NCI-H1092 treated with DMSO at 0.1 percent for 48 hours (cell line): ENCODE data around the gene SNRK.

ENCODE experiments used
- DNase-seq: peaks from one replicate; lab custom pipeline; 2025; lab: John Stamatoyannopoulos, UW

Gene SNRK

DNA sequence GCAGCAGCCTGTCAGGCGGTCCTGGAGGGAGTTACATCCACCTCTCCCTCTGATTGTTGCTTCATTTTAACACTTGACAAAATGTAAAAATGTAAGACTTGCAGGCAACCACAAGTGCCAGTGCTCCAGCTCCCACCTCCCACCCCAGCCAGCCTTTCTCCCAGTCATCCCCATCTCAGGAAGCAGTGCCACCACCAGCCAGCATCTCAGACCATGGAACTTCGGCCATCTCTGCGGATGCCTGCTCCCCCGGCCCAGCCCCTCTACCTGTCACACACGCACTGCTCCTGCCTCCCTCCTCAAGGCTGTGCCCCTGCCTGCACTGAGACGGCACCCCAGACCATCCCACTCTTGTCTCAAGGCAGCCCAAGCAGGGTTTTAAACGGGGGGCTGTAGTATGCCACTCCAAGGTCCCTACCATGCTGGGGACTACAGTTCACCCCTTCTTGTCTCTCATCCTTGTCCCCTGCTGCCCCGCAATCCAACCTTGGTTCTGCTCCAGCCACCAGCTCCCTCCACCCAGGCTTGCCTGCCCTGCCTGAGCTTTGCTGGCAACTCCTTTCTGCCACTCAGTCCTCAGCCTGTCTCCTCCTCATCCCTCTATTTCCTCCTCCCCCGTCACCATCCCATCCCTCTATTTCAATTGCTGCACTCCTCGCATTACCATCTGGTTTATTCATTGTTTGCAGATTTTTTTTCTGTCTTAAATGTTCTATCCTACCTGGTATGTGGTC lies 85.8 kb downstream of the SNRK start:
- DNase-seq = no peak

DNA sequence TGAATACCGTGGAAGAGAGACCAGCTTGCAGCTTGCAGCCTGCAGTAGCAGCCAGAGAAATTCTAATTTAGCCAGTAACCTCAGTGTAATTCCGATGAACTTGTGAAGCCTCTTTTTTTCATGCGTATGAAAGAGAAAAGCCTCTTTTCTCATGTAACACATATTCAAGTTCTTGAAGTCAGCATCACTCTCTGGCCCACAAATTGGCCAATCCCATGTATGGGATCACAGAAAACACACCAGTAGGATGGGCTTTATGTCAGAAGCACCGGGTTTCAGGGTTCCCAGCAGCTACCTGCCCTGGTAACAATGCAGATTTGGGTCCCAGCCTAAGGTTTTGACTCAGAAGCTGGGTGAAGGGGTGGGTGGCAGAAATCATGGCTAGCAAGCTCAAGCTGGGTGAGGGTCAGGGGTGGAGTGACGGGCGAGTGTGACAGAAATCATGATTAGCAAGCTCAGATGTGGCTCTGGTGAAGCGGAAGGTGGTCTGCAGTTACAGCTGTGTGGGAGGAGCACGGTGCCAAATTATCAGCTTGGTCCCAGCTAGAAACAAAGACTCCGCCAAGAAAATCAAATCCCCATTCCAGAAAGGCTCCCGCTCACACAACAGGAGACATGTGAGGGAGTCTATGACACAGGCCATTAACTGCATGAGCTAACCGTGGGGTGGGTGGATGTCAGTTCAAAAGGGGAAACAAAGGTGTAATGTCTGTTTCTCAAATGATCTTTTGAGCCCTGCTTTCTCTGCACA lies 86.6 kb downstream of the SNRK start:
- no peak for DNase-seq

- DNase-seq = no peak
Measured at GRCh38 chr3:43373560-43373928, 87.2 kb downstream of the SNRK start.

GRCh38 chr3:43378066-43378935 lies 92.0 kb downstream of the SNRK start:
- DNase-seq = peak; percentile 7

DNA sequence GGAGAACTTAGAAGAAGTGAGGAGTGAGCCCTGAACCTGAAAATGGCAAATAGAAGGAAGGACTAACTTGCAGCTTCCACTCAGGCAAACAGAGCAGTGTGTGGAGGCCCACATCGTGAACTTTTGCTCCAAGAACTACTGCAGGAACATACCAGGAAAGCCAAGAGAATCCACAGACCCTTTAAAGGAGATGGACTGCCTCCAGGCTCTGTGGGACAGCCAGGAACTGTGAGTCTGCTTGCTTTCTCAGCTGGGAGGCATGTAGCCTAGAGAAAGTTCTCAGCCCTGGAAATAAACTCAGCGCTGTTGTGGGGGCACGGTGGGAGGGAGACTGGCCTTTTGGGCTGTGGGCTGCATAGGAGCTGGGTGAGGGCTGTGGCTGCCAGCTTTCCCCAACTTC lies 93.0 kb downstream of the SNRK start:
- no peak for DNase-seq

- no peak for DNase-seq
Measured at GRCh38 chr3:43388175-43388574, 101.8 kb downstream of the SNRK start.

DNA sequence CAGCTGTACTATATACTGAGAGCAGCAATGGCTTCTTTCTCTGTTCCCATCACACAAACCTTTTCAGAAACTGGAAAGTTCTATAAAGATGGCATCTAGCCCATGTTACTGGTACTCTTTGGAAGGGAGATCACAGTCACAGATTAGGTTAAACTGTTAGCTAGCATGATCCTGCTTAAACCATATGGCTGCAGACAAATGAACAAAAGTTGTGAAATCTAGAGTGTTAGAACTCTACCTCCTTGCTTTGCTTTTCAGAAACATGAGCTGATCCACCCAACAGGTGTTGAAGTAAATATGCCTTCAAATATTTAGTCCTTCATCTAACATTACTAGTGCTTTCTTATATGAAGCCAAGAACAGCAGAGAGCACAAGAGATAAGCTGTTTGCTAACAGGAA lies 102.6 kb downstream of the SNRK start:
- DNase-seq = no peak

DNA sequence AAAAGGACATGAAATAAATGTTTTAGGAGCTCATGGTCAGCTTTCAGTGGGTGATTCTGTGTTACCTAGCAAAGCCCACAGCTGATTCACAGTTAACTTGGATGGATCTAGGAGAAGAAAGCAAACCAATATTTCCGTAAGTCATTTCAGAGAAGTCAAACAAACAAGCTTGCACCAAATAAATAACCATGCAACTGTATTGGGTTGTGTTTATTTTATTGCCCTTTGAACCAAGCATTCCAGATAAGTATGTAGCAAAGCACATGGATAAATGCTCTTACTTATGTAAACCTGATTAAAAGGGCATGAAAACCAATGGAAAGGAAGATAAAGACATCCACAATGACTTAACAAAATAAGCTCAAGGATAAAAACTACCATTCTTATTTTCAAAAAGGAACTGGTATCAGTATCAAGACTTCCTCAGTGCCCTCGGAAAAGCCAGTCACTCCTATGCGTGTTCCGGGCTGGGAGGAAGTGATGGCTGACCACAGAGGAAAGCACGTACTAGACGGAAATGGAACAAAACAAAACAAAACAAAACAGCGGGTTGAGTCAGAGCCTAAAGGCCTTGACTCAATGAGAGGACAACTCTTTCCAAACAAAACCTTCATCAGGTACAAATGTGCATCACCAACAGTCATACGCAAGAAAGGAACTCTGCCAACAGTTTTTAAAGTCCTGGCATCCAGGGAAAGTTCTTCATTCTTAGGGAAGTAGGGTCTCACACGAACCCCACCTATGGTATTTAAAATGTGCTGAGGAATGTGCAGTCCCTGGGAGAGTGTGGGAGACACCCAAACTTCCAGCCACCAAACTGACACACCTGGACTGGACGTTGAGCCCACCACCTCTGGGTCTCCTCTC lies 103.3 kb downstream of the SNRK start:
- DNase-seq = no peak

- DNase-seq = no peak
Measured at GRCh38 chr3:43390255-43390588, 103.9 kb downstream of the SNRK start.

DNA sequence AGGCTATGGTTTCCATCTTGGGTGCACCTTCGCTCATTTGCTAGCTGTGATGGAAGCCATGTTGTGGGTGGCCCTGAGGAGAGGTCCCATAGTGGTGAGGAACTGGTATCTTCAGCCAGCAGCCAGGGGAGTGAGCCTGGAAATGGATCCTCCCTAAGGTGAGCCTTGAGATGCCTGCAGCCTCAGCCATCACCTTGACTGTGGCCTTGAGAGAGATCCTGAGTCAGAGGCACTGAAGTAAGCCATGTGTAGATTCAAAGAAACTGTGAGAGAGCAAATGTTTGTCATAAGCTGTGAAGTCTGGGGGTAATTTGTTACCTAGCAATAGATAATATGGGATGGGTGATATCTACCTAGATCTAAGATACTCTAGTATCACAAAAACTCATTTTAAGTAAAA lies 105.3 kb downstream of the SNRK start:
- no peak for DNase-seq

GRCh38 chr3:43394041-43394554 lies 107.8 kb downstream of the SNRK start:
- no peak for DNase-seq

DNA sequence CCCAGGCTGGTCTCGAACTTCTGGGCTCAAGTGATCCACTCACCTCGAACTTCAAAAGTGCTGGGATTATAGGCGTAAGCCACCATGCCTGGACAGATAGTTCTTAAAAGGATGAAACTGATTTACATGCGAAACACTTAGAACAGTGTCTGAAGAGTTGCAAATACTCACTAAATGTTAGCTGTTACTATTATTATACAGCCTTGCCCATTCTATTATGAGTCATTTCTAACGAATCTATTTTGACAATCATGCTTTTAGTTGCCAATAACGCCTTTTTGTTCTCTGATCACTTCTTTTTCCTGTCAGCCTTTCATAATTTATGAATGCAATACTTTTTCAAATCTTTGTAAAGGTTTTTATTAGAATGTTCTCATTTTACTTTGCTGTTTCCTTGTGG lies 112.7 kb downstream of the SNRK start:
- DNase-seq = no peak

DNA sequence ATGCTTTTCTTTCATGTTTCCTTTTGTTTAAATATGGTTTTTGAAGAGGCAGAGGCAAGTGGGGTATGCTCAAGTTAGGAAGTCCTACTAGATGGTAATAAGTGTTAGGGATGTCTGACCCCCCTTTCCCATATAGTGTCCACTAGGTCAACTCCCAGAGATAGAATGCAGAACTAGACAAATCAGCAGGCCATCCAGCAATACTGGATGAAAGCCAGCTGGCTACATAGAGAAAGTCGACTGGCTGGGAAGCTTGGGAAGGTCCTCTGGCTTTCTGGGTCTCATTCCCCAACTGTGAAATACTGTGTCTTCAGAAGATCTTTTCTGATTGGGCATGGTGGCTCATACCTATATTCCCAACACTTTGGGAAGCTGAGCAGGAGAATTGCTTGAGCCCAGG lies 113.8 kb downstream of the SNRK start:
- DNase-seq = no peak
